Measurements from ENCODE around the gene OTOGL.
"Not testable (repeated sequence)": the region's sequence is repeated elsewhere in the genome, so short reads cannot be mapped to it uniquely, and the experiment has no call there.

Gene OTOGL

GRCh38 chr12:80190001-80190400 is 90.7 kb downstream of the OTOGL start:
- DNase-seq, result no peak

- no peak for DNase-seq
Measured at GRCh38 chr12:80192087-80192486, 92.8 kb downstream of the OTOGL start.

GRCh38 chr12:80193865-80194264 is 94.5 kb downstream of the OTOGL start:
- no peak for DNase-seq

- no peak for DNase-seq
Measured at GRCh38 chr12:80195074-80195726, 95.9 kb downstream of the OTOGL start.

- no peak for DNase-seq
Measured at GRCh38 chr12:80195737-80196136, 96.4 kb downstream of the OTOGL start.

- no peak for DNase-seq
Measured at GRCh38 chr12:80196419-80196818, 97.1 kb downstream of the OTOGL start.

- DNase-seq, result no peak
Measured at GRCh38 chr12:80198782-80199337, 99.5 kb downstream of the OTOGL start.

- no peak for DNase-seq
Measured at GRCh38 chr12:80199931-80200330, 100.6 kb downstream of the OTOGL start.

- DNase-seq, result no peak
Measured at GRCh38 chr12:80200414-80200813, 101.1 kb downstream of the OTOGL start.

GRCh38 chr12:80201908-80202307 is 102.6 kb downstream of the OTOGL start:
- no peak for DNase-seq

GRCh38 chr12:80205960-80206359 is 106.6 kb downstream of the OTOGL start:
- DNase-seq, result no peak

GRCh38 chr12:80208071-80208470 is 108.7 kb downstream of the OTOGL start:
- DNase-seq, result no peak

GRCh38 chr12:80211671-80212070 is 112.3 kb downstream of the OTOGL start:
- DNase-seq, result no peak

GRCh38 chr12:80212938-80213645 is 113.8 kb downstream of the OTOGL start:
- DNase-seq, result no peak

GRCh38 chr12:80213871-80214270 is 114.5 kb downstream of the OTOGL start:
- no peak for DNase-seq

- no peak for DNase-seq
Measured at GRCh38 chr12:80217011-80217535, 117.7 kb downstream of the OTOGL start.

GRCh38 chr12:80218925-80219324 is 119.6 kb downstream of the OTOGL start:
- not testable (repeated sequence) for DNase-seq

- DNase-seq, result no peak
Measured at GRCh38 chr12:80219345-80219744, 120.0 kb downstream of the OTOGL start.

GRCh38 chr12:80222261-80222660 is 122.9 kb downstream of the OTOGL start:
- DNase-seq, result no peak

GRCh38 chr12:80226576-80226975 is 127.2 kb downstream of the OTOGL start:
- no peak for DNase-seq

- DNase-seq, result not testable (repeated sequence)
Measured at GRCh38 chr12:80227904-80228303, 128.6 kb downstream of the OTOGL start.

- no peak for DNase-seq
Measured at GRCh38 chr12:80230068-80230467, 130.7 kb downstream of the OTOGL start.

GRCh38 chr12:80232837-80233236 is 133.5 kb downstream of the OTOGL start:
- no peak for DNase-seq

- DNase-seq, result no peak
Measured at GRCh38 chr12:80233926-80234325, 134.6 kb downstream of the OTOGL start.

Measured in activated CD4-positive, alpha-beta T cell treated with anti-CD3 and anti-CD28 coated beads, Interleukin-2, amount 50 U/mL, for 4 hours (primary cell).